AG20443 (cell line): Measurements from ENCODE around the gene GJC1.
"Not testable (repeated sequence)": the region's sequence is repeated elsewhere in the genome, so short reads cannot be mapped to it uniquely, and the experiment has no call there.

Experiments
- DNase-seq: peaks from one replicate; pipeline ENCODE4 v3.0.0; 2012; ENCODE audit warnings: low spot score, mixed read lengths

The GJC1 gene

GRCh38 chr17:44844390-44844830, 14.3 kb upstream of the GJC1 start:
- no peak for DNase-seq

DNA sequence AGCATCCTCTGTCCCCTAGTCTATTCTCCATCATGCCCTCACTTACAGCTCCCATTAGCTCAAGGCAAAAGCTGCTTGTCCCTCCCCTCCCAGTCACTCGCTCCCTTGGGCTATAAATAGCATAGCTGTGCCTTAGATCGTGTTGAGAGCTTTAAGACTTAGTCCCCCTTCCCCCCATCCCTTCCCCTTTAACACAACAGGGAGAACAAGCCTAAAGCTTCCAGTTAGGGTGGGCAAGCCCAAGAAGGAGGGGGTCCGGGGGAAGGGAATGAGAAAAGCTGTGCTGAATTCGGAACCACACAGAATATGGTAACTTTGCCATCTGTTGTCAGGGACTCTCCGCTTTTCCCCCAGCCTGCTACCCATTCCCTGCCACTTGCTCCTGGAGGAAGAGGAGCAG, 12.7 kb upstream of the GJC1 start:
- DNase-seq = no peak

GRCh38 chr17:44840936-44841335, 10.8 kb upstream of the GJC1 start:
- DNase-seq = no peak

DNA sequence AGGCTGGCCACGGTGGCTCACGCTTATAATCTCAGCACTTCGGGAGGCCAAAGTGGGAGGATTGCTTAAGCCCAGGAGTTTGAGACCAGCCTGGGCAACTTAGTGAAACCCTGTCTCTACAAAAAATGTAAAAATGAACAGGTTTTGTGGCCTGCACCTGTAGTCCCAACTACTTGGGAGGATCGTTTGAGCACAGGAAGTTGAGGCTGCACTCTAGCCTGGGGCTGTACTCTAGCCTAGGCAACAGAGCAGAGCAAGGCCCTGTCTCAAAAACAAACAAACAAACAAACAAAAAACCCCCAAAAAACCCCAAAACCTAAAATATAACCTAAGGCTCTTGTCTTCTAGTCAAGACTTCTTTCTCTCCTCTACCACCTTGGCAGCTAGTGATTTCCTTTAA, 10.2 kb upstream of the GJC1 start:
- no peak for DNase-seq

- no peak for DNase-seq
Observed at GRCh38 chr17:44837196-44837595, 7.1 kb upstream of the GJC1 start.

DNA sequence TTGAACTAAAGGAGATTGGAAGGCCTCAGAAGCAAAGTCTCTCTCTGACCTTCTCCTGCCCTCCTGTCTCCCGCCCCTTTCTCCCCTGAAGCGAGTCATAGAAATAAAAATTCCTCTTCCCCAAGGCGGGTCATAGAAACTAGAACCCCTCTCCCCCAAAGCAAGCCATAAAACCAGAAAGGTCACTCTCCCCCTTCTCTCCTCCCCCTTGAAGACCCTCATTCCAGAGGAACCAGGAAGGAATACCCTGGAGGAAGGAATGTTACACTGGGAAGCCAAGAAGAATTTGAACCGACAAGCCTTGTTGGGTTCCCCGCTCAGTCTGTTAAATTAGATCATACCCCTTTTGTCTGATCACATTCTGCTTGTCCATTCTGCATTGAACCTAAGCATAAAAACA, 2.7 kb upstream of the GJC1 start:
- DNase-seq = no peak

DNA sequence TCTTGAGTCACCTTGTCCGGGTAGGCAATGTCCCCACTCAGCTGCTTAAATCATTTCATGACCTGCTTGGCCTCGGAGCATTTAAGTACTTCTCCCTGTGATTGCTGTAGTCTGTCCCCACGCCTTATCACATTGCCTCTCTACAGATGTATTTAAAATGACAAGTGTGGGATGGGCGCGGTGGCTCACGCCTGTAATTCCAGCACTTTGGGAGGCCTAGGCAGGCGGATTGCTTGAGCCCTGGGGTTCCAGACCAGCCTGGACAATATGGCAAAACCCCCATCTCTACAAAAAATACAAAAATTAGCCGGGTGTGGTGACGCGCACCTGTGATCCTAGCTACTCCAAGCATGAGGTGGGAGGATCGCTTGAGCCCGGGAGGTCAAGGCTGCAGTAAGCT, 1.3 kb upstream of the GJC1 start:
- no peak for DNase-seq

DNA sequence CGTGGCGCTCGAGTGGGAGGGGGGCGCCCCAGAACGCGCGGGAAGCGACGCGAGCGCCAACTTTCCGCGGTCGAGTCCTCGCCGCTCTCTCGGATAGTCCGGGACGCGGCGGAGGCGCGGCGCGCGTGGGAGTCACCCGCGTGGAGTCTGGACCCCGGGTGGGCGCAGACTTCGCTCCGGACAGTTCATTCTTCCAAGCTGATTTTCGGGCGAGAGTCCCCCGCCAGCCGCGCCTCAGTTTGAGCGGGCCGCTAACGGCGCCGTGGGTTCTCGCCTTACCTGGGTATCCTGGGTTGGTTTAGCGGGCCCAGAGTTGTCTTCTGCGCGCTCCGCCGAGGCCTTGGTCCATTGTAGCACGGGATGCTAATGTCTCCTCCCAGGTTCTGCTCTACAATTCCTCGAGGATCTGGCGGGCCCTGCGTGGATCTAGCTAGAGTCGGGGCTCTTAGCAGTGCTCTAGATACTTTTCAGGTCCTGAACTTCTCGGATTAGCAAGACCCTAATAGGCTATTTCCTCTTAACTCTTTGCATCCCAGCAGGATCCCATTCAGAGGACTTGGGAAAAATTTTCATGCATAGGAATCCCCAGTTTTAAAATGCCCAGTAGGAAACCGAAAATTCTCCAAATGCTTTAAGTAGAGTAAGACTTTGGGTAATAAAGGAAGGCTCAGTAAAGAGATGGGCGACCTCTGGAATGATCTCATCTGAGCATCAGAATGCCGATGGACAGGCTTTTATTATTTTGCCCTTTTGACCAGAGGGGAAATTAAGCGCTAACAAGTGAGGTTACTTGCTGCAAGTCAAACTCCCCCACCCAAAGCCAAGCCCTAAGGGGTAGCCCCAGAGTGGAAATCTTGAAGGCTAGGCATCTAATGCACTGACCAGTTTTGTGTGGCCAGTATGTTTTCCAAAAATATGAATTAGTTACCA, 537 bp upstream of the GJC1 start:
- peak; percentile 44 for DNase-seq

DNA sequence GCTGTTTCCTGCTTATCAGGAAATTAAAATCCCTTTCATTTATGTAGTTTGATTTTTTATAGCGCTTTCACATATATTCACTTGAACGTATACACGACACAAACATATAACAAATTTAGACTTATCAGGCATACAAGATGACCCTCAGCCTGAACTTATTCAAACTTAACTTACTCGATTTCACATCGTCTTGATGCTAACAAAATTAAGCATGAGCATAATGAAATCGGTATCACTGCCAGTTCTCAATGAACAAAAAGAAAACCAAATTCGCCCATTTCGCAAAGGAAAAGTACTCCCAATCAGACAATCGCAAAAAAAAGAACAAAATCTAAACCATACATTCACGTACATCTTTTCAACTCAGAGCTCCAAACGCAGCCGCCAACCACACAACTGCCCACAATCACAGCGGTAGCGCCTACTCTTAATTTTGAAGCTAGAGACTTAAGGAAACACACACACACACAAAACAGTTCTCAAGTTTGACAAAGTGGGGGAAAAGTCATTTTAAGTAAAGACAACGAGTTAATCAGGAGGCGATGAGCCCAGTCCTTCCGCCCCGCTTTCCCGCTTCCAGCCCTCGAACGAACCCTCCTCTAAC, 1.1 kb downstream of the GJC1 start:
- no peak for DNase-seq

- no peak for DNase-seq
Observed at GRCh38 chr17:44827863-44828262, 2.2 kb downstream of the GJC1 start.

GRCh38 chr17:44826123-44826790, 3.8 kb downstream of the GJC1 start:
- no peak for DNase-seq

GRCh38 chr17:44825236-44825635, 4.9 kb downstream of the GJC1 start:
- not testable (repeated sequence) for DNase-seq

DNA sequence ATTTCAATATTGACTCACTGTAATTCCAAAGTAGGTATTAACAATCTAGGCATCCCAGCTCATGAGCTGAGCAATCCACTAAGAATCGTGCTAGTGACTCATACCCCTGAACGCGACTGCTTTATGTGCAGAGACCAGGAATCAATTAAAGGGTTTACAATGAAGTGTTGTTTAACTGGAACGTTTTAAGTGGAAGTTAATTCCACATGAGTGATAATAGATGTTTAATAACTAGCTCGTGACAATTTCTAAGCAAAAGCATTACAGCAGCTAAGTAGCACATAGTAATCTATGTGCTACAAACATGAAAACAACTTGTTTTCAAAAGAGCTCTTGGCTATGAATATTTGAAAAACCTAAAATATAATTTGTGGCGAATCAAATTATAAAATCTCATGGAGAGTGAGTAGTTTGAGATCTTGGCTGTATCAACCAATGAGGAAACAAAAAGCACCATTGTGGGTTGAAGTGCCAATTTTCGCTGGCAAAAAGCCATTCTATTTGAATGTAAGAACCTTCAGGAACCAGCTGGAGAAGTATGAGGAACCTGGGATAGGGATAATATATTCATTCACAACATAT, 9.4 kb downstream of the GJC1 start:
- peak; percentile 84 for DNase-seq

GRCh38 chr17:44818508-44818907, 11.6 kb downstream of the GJC1 start:
- not testable (repeated sequence) for DNase-seq

- no peak for DNase-seq
Observed at GRCh38 chr17:44812263-44812662, 17.8 kb downstream of the GJC1 start.

- DNase-seq = not testable (repeated sequence)
Observed at GRCh38 chr17:44808656-44809388, 21.3 kb downstream of the GJC1 start.

- no peak for DNase-seq
Observed at GRCh38 chr17:44808156-44808555, 21.9 kb downstream of the GJC1 start.

DNA sequence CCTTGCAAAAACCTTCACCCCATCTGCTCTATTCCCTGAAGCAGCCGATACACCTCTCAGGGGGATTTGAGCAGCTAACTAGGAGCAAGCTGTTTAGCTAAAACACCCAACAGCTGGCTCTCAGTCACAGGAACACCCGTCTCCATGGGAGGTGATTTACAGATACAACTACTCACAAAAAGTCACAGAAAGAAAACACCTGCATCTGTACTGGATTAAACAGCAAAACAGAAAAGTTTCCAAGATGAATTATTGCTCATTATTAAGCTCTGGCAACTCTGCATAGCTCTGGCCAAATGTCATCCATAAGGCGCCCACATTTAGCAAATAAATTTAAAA, 22.3 kb downstream of the GJC1 start:
- peak; percentile 34 for DNase-seq

DNA sequence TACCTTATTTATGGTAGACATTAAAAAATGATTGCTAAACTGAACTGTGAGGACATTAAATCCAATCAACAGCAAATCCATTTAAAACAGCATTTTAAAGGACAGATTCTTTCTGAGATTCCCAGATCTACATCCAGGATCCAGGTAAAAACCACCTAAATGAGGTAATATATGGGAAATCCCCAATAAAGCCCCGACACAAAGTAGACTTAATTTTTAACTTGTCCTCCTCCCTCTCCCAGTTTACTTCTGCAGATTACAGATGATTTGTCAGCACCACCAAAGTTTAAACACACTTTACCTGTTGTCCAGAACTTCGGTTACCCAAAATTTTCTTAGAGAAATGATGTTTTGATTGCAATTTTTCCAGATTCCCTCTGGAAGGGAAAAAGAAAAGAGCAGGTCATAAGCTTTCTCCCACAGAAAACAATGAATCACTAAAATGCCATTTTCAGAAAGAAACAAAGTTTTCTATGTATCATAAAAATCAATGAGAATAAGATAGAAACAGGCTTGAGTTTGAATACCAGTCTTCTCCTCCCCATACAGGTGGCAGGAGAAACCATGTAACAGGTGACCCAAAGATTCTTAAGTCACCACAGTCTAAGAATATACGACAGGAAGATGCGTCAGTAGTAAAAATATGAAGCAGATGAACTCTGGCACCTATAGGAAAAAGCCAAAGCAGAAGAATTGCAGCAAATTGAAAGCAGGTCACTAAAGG, 22.8 kb downstream of the GJC1 start:
- DNase-seq = no peak

DNA sequence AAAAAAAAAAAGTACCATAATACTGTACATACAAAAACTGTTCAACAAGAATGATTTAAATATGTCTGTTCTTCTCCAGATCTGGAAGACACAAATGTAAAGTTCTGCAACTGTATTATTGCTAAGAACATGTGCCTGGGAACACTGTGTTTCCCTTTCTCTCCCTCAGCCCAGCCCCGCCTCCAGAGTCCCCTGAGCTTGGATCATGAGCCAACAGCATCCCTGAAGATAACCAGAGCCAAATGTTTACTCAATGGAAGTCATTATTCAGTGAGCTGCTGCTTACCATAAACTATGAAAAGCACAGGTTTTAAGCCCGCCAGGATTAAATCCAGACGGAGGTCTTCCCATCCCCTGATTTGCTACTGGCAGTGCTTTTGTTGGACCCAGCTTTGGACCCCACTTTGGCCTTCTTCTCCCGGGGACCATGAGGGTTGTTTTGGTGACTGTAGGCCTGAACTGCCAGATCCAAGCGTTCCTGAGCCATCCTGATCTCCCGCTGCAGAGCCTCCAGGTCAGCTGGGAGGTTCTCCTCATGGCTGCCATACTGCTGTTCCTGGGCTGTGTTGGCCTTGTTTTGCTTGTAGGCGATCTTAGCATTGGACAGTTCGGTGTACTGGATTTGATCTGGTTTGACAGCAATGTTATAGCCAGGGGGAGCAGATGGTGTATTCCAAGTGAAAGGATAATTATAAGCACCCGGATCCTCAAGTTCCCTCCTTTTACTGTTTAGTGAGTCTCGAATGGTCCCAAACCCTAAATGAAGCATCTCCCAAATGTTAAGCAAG, 25.6 kb downstream of the GJC1 start:
- no peak for DNase-seq
